ENCODE results near the gene DMXL1. TPM values are rescaled to one million over a fixed set of nuclear protein-coding genes. Genes with fewer than 3 reads are reported as not detected.

The DMXL1 gene
- total RNA-seq, 2 experiments from 2014 or later = 28.4 to 29.1 TPM

- Mint-ChIP-seq H3K4me1 (ENCODE audit: low read depth) (peaks cover 45% of the 10 kb centered on the region), H3K27ac (no peak overlapping the region), H3K4me3 (no peak overlapping the region), H3K9me3 (no peaks in the 10 kb centered on the region), H3K36me3 (ENCODE audit: low read depth) (peaks cover 14% of the 10 kb centered on the region), H3K27me3 (no peaks in the 10 kb centered on the region)
- TF ChIP-seq CTCF (IDR thresholded peaks at IDR 0.05) = no peak
- no peaks in the 10 kb centered on the region for H3K9me3 ChIP-seq (ENCODE audit: control insufficient read depth in 1 of 2, insufficient read depth in 1 of 2, low read length in 2 of 2)
- ChIA-PET POLR2A (interaction anchor here (0.6 to 0.9 kb wide), 2 partner anchors 8 to 109 kb away, joined by 3 to 5 read pairs; partner anchors contain the start of gene DMXL1), CTCF (no interaction called here)
- no peak overlapping the region for H3K27ac ChIP-seq (ENCODE audit: low read depth in 1 of 2, low read length in 2 of 2)
- no peak overlapping the region for H3K4me3 ChIP-seq (ENCODE audit: low read length)
- intact Hi-C loops (cut with DNase I, micrococcal nuclease) = no loop called here
- DNase-seq = no peak
- peaks cover under 1% of the 10 kb centered on the region for H3K4me1 ChIP-seq (ENCODE audit: insufficient read depth, low read length)
- ATAC-seq (ENCODE audit: poor library complexity) = no peak
- no peaks in the 10 kb centered on the region for H3K27me3 ChIP-seq (ENCODE audit: control insufficient read depth in 1 of 2, insufficient read depth in 2 of 2, low read length in 2 of 2)
- no peaks in the 10 kb centered on the region for H3K36me3 ChIP-seq (ENCODE audit: insufficient read depth, low read length)
Observed at GRCh38 chr5:119078071-119078846, 7.4 kb downstream of the DMXL1 start.

GRCh38 chr5:119078861-119079260 is 8.0 kb downstream of the DMXL1 start:
- DNase-seq (no peak), ATAC-seq (ENCODE audit: poor library complexity) (no peak)
- Mint-ChIP-seq H3K27ac (no peak overlapping the region), H3K9me3 (no peaks in the 10 kb centered on the region), H3K36me3 (ENCODE audit: low read depth) (peaks cover 19% of the 10 kb centered on the region), H3K4me1 (ENCODE audit: low read depth) (peaks cover 39% of the 10 kb centered on the region), H3K4me3 (no peak overlapping the region), H3K27me3 (no peaks in the 10 kb centered on the region)
- H3K36me3 ChIP-seq (ENCODE audit: insufficient read depth, low read length) = no peaks in the 10 kb centered on the region
- no peak for TF ChIP-seq CTCF (IDR thresholded peaks at IDR 0.05)
- intact Hi-C loops (cut with DNase I, micrococcal nuclease) = no loop called here
- ChIA-PET POLR2A (interaction anchor here (0.9 kb wide), 1 partner anchor 8 kb away, joined by 5 read pairs; the partner anchor contains the start of gene DMXL1), CTCF (interaction anchor here (2.8 kb wide), 1 partner anchor 90 kb away, joined by 9 read pairs; the partner anchor contains the start of gene DTWD2)
- H3K27ac ChIP-seq (ENCODE audit: low read depth in 1 of 2, low read length in 2 of 2) = no peak overlapping the region
- H3K9me3 ChIP-seq (ENCODE audit: control insufficient read depth in 1 of 2, insufficient read depth in 1 of 2, low read length in 2 of 2) = no peaks in the 10 kb centered on the region
- H3K4me1 ChIP-seq (ENCODE audit: insufficient read depth, low read length) = no peaks in the 10 kb centered on the region
- H3K27me3 ChIP-seq (ENCODE audit: control insufficient read depth in 1 of 2, insufficient read depth in 2 of 2, low read length in 2 of 2) = no peaks in the 10 kb centered on the region
- H3K4me3 ChIP-seq (ENCODE audit: low read length) = no peak overlapping the region

- intact Hi-C loops (cut with DNase I, micrococcal nuclease) = no loop called here
- Mint-ChIP-seq H3K4me1 (ENCODE audit: low read depth) (peaks cover 34% of the 10 kb centered on the region), H3K27me3 (no peaks in the 10 kb centered on the region), H3K27ac (no peak overlapping the region), H3K36me3 (ENCODE audit: low read depth) (peaks cover 16% of the 10 kb centered on the region), H3K4me3 (no peak overlapping the region), H3K9me3 (no peaks in the 10 kb centered on the region)
- no peak overlapping the region for H3K4me3 ChIP-seq (ENCODE audit: low read length)
- no peak overlapping the region for H3K27ac ChIP-seq (ENCODE audit: low read depth in 1 of 2, low read length in 2 of 2)
- H3K9me3 ChIP-seq (ENCODE audit: control insufficient read depth in 1 of 2, insufficient read depth in 1 of 2, low read length in 2 of 2) = no peaks in the 10 kb centered on the region
- no peaks in the 10 kb centered on the region for H3K36me3 ChIP-seq (ENCODE audit: insufficient read depth, low read length)
- ChIA-PET POLR2A (interaction anchor here (0.9 kb wide), 1 partner anchor 9 kb away, joined by 5 read pairs; the partner anchor contains the start of gene DMXL1), CTCF (interaction anchor here (2.8 kb wide), 1 partner anchor 91 kb away, joined by 9 read pairs; the partner anchor contains the start of gene DTWD2)
- no peaks in the 10 kb centered on the region for H3K4me1 ChIP-seq (ENCODE audit: insufficient read depth, low read length)
- H3K27me3 ChIP-seq (ENCODE audit: control insufficient read depth in 1 of 2, insufficient read depth in 2 of 2, low read length in 2 of 2) = no peaks in the 10 kb centered on the region
- TF ChIP-seq CTCF (IDR thresholded peaks at IDR 0.05) = no peak
- ATAC-seq (ENCODE audit: poor library complexity) (peak; percentile 60), DNase-seq (no peak)
Observed at GRCh38 chr5:119079318-119079921, 8.5 kb downstream of the DMXL1 start.

Measured in CD4-positive, alpha-beta T cell (primary cell).